Hippocampal formation (tissue), 2 donors: ENCODE results near the gene FBXO47.
"Not testable (repeated sequence)": the region's sequence is repeated elsewhere in the genome, so short reads cannot be mapped to it uniquely, and the experiment has no call there.

ENCODE experiments used
- DNase-seq, 2 donors: peaks; one replicate each; lab custom pipeline; 2025; lab: John Stamatoyannopoulos, UW

Gene FBXO47

DNA sequence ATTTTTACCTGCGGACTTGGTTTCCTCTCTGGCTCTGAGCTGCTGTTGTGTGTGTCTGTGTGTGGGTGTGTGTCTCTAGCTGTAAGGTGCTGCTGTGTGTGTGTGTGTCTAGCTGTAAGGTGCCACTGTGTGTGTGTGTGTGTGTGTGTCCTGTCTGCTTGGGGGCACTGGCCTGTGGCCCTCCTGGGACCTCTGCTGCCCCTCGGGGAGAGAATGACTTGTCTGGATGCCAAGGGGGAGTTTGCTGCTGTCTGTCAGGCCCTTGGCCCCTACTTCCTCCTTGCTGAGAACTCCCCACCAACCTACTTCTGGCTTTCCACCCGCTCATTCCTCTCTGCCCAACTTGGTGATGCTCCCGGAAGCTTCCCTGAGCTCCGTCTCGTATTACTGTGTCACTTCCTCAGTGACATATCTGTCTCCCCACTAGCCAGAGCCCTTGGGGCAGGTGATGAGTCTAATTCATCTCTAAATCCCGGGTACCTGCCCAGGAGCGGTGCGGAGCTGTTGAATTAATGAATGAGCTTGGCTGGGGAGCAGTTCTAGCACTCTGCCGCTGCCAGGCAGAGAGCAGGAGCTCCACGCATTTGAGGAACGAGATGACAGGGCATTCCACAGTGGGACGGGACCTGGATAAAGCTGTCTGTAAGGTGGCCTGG lies 45.3 kb downstream of the FBXO47 start:
- DNase-seq, result no peak

DNA sequence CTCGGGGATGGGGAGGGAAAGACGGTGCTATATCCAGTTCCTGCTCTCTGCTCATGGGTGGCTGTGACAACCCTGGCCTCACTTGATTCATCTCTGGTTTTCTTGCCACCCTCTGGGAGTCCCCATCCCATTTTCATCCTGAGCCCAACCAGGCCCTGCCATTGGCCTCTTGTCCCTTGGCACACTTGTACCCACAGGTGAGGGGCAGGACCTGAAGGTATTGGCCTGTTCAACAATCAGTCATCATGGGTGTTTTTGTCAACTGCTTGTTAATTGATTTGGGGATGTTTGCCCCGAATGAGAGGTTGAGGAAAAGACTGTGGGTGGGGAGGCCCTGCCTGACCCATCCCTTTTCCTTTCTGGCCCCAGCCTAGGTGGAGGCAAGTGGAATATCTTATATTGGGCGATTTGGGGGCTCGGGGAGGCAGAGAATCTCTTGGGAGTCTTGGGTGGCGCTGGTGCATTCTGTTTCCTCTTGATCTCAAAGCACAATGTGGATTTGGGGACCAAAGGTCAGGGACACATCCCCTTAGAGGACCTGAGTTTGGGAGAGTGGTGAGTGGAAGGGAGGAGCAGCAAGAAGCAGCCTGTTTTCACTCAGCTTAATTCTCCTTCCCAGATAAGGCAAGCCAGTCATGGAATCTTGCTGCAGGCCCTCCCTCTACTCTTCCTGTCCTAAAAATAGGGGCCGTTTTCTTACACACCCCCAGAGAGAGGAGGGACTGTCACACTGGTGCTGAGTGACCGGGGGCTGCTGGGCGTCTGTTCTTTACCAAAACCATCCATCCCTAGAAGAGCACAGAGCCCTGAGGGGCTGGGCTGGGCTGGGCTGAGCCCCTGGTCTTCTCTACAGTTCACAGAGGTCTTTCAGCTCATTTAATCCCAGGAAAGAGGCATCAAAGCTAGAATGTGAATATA lies 46.6 kb downstream of the FBXO47 start:
- no peak for DNase-seq

DNA sequence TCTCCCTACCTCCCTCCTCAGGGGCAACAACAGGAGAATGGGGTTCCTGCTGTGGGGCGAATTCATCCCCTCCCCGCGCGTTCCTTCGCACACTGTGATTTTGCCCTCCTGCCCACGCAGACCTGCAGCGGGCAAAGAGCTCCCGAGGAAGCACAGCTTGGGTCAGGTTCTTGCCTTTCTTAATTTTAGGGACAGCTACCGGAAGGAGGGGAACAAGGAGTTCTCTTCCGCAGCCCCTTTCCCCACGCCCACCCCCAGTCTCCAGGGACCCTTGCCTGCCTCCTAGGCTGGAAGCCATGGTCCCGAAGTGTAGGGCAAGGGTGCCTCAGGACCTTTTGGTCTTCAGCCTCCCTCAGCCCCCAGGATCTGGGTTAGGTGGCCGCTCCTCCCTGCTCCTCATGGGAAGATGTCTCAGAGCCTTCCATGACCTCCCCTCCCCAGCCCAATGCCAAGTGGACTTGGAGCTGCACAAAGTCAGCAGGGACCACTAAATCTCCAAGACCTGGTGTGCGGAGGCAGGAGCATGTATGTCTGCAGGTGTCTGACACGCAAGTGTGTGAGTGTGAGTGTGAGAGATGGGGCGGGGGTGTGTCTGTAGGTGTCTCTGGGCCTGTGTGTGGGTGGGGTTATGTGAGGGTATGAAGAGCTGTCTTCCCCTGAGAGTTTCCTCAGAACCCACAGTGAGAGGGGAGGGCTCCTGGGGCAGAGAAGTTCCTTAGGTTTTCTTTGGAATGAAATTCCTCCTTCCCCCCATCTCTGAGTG lies 47.7 kb downstream of the FBXO47 start:
- no peak for DNase-seq

DNA sequence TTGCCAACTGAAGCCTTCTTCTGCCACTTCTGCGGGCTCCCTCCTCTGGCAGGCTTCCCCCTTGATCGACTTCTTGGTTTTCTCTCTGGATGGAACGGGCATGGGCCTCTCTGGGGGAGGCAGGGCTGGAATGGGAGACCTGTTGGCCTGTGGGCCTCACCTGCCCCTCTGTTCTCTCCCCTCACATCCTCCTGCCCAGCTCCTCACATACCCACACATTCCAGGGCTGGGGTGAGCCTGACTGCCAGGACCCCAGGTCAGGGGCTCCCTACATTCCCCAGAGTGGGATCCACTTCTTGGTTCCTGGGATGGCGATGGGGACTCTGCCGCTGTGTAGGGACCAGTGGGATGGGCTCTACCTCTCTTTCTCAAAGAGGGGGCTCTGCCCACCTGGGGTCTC lies 48.3 kb downstream of the FBXO47 start:
- DNase-seq, result no peak

DNA sequence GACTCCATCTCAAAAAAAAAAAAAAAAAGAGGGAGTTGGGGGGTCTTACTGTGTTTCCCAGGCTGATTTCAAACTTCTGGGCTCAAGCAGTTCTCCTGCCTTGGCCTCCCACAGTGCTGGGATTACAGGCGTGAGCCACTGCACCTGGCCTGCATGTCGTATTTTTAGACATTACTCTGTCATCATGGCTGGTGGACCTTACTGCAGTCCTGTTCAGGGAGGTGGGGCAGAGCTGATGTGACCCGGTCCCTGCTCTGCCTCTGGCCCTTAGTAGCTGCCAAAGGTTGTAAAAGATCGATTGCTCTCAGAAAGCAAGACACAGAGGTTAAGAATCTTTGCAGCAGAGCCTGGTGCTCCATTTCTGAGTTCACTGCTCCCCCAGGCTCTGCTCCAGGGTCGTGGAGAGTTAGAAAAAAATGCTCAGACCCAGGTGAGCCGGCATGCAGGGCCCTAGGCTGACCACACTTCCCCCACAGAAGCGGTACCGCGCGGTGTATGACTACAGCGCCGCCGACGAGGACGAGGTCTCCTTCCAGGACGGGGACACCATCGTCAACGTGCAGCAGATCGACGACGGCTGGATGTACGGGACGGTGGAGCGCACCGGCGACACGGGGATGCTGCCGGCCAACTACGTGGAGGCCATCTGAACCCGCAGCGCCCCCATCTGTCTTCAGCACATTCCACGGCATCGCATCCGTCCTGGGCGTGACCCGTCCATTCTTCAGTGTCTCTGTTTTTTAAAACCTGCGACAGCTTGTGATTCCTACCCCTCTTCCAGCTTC lies 48.9 kb downstream of the FBXO47 start:
- DNase-seq, result no peak

DNA sequence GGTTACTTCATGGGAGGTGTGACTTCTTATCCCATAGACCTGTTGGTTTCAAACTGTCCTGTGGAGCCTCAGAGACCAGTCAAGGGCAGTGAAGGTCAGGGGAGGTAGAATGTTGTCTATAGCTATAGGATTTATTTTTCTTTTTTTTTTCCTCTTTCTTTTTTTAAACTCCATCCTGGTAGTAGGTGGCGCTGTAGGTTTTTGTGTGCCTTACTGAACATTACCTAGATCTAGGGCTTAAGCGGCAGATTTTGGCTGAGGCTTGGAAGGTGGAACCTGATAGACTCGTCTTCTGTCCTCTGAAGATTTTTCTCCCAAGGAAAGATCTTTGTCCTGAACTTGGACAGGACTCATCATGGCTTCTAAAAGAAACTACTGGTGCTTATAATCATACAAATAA lies 49.9 kb downstream of the FBXO47 start:
- DNase-seq, result no peak

DNA sequence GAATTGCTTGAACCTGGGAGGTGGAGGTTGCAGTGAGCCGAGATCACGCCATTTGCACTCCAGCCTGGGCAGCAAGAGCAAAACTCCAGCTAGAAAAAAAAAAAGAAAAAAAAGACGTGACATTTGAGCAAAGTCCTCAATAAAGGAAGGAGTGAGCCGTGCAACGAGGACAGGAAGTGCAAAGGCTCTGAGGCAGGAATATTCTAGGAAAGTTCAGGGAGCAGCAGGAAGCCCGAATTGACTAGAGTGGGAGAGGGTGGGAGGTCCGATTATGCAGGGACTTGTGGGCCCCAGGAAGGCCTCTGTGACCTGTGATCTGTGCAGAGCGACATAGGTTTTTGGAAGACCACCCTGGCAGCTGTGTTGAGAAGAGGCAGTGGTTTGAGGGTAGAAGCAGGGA lies 50.4 kb downstream of the FBXO47 start:
- DNase-seq, result no peak

DNA sequence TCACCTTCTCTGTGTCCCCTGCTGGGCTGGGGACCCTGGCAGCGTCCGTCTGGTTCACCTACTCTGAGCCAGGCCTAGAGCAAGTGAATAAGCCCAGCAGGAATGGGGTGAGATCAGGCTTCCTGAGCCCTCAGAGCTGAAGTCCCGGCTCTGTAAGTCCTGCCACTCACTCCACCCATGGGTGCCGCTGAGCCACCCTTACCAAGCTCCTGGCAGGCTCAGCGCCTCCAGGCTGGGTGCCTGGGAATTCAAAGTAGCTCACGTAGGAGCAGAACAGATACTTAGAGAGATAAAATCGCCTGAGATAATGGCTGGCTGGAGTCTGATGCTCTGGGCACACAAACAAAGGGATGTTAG lies 51.6 kb downstream of the FBXO47 start:
- no peak for DNase-seq

DNA sequence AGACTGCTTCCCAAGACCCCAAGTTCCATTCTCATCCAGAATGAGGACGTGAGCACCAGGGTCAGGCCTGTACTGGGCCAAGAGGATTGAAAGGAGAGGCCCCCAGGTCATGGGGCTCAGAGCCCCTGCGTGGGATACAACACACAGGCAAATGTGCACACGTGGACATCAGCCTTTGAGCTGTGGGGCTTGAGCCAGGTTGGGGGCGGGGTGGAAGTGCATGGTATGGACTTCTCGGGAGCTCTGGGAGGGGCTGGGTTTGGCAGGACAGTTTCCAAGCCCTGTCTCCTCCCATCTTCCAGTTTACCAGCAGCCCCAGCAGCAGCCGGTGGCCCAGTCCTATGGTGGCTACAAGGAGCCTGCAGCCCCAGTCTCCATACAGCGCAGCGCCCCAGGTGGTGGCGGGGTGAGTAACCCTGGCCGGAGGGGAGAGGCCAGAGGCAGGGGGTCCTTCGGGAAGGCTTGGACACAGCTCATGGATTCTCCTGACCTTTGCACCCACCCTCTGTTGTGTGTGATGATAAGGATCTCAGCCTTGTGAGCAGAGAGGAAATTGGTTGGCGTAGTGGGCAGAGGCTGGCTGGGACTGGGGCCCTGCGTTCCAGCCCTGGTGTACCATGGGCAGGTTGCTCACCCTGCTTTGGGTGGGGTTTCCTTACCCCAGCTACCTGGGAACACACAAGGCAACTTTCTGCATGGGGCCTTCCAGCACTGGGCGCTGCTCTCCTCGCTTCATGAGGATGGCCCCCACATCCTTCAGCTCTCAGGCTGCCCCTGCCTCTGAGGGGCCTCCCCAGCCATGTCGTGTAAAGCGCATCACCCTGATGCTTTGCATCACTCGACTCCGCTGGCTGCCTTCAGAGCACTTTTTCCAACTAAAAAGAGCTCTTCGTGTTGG lies 52.2 kb downstream of the FBXO47 start:
- DNase-seq, result no peak

DNA sequence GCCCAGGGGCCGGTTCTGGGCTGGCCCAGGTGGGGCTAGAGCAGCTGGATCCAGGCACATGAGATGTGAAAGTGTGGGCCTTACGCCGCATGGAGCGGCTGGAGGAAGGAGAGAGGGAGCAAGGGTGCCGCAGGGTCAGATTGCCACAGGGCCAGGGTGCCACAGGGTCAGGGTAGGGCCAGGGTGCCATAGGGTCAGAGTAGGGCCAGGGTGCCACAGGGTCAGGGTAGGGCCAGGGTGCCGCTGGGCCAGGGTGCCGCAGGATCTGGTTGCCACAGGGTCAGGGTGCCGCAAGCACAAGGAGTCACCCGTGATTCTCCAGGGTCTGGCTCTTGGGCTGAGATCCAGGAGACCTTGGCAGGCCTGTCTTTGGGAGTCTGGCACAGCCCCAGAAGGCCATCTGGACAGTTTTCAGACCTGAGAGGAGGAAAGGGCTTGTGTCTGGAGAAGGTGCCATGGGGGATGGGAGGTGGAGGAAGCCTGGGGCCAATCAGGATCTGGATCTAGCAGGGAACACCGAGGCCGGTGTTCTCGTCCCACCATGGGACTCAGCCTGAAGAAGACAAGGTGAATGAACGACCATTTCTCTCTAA lies 54.9 kb downstream of the FBXO47 start:
- DNase-seq, result no peak

DNA sequence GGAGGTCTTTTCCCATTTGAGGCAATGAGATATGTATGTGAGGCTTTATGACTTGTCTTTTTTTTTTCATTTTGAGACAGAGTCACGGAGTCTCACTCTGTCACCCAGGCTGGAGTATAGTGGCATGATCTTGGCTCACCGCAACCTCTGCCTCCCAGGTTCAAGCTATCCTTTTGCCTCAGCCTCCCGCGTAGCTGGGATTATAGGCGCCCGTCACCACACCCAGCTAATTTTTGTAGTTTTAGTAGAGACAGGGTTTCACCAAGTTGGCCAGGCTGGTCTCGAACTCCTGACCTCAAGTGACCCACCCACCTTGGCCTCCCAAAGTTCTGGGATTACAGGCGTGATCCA lies 55.5 kb downstream of the FBXO47 start:
- not testable (repeated sequence) for DNase-seq

DNA sequence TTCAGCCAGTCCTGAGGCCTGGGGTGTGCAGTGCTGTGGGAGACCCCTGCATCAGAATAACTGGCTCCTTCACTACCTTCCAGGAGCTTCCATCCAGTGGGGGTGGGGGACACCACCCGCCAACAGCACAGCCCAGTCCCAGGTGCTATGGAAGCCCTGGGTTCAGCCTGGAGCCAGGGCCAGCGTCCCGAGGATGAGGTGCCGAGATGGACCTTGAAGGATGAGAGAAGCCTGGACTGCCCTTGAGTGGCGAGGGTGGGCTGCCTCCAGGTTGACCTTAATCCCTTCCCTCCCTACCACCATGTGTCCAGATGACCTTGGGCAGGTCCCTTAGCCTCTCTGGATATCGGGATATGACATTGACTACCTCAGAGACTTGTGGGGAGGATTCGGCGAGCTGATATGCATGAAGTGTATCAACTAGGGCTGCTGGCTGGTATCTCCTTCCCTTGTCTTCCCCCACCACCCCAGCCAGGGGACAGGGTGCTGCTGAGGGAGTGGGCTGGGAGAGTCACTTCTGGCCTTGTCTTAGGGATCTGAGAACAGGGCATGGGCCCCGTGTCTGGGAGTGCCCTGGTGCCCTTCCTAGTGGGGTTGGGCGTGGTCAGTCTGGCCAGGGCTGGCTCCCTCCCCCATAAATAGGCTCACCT lies 56.0 kb downstream of the FBXO47 start:
- no peak for DNase-seq

DNA sequence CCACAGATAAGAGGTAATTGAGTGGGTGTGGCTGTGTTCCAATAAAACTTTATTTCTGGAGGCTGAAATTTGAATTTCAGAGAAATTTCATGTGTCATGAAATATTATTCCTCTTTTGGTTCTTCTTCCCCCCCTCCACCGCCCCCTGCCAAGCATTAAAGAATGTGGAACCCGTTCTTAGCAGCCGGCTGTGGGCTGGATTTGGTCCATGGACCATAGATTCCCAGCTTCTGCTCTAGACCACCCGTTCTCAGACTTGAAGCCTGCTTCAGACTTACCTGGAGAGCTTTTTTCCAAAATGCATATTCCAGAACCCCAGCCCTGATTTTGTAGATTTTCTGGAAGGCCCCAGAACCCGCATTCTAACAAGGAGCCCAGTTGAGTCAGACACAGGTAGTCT lies 56.9 kb downstream of the FBXO47 start:
- no peak for DNase-seq

DNA sequence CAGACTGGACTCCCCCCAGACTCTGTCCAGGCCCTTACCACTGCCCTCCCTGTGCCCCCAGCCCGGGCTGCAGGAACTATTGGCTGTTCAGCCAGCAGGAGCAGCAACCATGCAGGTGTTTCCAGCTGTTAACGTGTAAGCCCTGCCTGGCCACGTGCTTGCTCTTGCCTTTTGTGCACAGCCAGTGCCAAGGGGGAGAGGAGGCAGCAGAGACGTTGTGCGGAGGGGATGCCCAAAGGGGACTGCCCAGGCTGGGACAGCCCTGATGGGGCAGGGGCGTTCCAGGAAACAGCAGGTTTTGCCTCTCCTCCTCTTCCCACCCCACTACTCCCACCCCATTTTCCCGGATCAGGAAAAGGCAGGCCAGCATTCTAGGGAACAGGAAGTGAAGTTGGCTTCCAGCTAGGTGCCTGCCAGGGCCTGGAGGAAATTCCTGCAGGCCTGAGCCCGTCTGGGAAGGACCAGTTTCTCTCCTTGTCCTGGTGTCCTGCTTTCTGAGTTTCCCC lies 58.5 kb downstream of the FBXO47 start:
- DNase-seq, result no peak

DNA sequence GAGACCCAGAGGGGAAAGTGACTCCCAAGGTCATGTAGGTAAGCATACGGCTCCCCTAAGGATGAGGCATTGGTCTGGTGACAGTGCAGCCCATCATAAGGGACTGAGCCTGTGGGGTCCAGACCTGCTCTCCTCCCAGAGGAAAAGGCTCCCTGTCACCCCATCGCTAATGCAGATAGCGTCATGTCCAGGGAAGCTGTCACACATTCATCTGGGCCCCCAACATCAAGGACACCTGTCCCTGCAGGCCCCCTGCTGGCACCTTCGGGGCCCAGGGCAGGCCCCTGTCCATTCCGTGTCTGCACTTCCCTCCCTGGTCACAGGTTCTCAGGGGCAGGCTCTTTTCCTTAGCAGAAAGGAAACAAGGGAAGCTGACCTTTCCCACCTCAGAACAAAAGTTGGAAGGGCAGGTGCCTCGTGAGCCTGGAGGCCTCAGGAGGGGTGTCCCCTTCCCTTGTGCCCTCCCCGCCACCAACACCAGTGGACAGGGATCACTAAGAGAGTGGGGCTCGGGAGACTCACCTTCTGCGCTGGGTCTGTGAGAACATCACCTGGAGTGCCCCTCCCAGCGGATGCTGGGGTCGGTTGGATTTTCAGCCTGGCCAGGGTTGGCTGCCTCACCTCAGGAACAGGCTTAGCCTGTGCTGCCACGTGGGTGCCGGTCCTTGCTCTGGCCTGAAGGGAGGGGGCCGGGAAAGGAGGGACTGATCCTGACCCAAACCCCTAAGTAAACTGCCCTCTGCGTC lies 59.1 kb downstream of the FBXO47 start:
- DNase-seq, result no peak

DNA sequence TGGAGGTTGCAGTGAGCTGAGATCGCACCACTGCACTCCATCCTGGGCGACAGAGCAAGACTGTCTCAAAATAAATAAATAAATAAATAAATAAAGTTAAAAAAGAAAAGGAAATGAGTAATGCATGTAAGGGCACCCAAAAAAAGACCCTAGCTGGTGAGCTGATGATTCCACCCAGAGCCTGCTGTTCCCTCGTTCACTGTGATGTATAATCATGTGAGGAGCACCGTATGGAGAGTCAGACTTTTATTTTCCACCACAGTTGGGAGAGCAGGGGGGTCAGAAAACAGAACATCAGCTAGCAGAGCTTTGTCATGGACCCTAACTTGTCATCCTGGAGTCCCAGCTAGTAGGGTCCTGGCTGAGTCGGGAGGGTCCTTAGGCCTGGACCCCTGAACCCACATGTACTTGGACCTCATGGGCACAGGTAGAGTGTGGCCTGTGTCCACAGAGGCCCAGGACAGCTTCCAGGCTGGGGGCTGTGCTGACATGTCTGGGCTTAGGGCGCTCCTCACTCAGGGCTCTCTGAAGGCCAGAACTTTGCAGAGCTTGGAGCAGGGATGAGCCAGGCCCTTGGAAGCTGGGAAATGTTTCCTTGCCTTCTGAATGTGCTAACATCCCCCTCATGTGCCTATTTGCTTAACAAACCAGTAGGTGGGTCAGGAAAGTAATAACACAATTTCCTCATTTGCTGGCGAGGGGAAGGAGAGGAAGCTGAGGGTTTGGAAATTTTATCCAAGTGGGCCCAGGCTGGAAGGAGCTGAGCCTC lies 60.6 kb downstream of the FBXO47 start:
- no peak for DNase-seq

DNA sequence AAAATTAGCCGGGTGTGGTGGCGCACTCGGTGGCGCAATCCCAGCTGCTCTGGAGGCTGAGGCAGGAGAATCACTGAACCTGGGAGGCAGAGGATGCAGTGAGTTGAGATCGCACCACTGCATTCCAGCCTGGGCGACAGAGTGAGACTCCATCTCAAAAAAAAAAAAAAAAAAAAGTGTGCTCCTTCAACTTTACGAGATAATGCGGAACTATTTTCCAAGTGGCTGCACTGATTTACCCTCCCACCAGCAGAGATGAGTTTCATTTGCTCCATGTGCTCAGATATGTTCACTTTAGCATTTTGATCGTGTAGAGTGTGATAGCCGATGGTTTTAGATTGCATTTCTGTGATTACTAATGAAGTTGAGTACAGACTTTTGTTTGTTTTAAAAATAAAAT lies 61.8 kb downstream of the FBXO47 start:
- DNase-seq, result no peak

DNA sequence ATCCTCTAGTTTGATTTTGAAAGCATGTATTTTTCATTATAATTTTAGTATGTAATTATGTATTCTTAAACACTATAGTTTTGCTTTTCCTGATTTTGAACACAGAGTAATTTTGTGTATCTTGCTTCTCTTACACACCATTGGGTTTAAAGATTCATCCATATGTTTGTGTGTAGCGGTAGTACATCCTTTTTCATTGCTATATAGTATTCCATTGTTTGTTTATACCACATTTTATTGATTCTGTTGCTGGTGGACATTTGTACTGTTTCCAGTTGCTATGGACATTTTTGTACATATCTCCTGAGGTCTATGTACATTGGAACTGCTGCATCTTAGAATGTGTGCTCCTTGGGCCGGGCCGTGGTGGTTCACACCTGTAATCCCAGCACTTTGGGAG lies 62.3 kb downstream of the FBXO47 start:
- DNase-seq, result no peak
